Fibroblast of villous mesenchyme (primary cell): ENCODE results near the gene DSC1. TPM values are rescaled to one million over a fixed set of nuclear protein-coding genes. Genes with fewer than 3 reads are reported as not detected.

Experiments
- DNase-seq: peaks from one replicate; pipeline ENCODE4 v3.0.0-alpha.2; 2010; ENCODE audit warnings: low read depth
- H3K4me3 ChIP-seq: 2 replicates; pipeline ENCODE4 v1.5.1; 2011; ENCODE audit warnings: low read depth, mild to moderate bottlenecking, low read length
- total RNA-seq: library from RNA; depleted of rRNA; stranded (reverse); fragments of >200 nt; gene quantifications from 2 replicates; pipeline ENCODE4 v1.2.3, GENCODE V29; 2012
- TF ChIP-seq, protein P1 (sequence below): IDR thresholded peaks from 2 replicates; pipeline ENCODE4 v1.5.1; 2012; ENCODE audit warnings: low read depth, mild to moderate bottlenecking, low read length; ENCODE audit not compliant: insufficient read depth

DSC1 gene
- total RNA-seq, 1 donor: not detected

DNA sequence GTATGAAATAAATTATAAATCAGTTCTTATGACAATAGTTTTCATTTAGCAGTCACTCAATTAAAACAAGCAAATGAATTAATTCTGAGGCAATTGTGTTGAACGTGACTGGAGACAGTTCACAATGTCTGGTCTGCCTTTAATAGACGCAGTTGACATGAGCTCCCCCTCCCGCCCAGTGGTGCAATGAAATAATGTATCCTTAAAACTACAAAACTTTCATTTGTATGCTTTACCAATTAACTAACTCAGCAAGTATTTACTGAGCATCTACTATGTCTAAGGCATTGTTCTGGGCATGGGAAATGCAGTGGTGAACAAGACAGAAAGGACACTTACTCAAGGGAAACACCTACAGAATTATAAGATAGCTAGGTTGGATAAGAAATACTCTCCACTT is 56.9 kb downstream of the DSC1 start:
- DNase-seq: no peak
- TF ChIP-seq, protein P1, sequence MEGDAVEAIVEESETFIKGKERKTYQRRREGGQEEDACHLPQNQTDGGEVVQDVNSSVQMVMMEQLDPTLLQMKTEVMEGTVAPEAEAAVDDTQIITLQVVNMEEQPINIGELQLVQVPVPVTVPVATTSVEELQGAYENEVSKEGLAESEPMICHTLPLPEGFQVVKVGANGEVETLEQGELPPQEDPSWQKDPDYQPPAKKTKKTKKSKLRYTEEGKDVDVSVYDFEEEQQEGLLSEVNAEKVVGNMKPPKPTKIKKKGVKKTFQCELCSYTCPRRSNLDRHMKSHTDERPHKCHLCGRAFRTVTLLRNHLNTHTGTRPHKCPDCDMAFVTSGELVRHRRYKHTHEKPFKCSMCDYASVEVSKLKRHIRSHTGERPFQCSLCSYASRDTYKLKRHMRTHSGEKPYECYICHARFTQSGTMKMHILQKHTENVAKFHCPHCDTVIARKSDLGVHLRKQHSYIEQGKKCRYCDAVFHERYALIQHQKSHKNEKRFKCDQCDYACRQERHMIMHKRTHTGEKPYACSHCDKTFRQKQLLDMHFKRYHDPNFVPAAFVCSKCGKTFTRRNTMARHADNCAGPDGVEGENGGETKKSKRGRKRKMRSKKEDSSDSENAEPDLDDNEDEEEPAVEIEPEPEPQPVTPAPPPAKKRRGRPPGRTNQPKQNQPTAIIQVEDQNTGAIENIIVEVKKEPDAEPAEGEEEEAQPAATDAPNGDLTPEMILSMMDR: no peak
- no peak overlapping the region for H3K4me3 ChIP-seq

DNA sequence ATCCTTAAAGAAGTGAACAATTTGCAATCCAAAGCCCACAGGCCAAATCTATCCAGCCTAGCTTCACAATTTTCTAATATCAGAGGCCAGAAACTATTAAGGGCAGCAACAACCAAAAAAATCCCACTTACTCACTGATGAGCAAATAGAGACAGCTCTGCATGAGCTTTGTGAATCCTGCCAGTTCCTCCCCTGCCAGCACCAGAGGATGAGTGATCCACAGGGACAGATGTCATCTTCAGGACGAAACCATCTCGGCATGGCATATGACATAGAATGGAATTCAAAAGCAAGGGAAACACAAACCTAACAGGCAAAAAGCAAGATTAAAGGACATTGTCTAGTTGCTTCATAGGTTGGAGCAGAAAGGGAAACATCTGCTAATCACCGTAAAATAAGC is 58.2 kb downstream of the DSC1 start:
- TF ChIP-seq, protein P1: no peak
- DNase-seq: no peak
- no peak overlapping the region for H3K4me3 ChIP-seq

DNA sequence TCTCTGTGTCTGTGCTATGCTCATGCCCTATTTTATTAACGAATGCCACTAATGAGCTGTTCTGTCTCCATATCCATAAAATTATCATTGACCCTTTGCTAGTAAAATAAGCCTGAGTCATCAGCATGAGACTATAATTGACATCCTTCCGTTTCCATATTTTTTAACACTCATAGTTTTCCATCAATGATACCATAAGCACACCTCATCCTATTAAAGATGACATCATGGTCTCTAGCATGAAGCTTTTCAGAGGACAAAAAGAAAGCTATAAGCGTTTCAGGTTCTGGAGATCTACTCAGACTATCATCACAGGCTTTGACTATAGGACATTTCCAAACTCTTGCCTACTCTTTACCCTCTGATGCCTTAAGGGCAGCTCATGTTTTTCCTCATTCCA is 59.2 kb downstream of the DSC1 start:
- TF ChIP-seq, protein P1: no peak
- DNase-seq: no peak
- no peak overlapping the region for H3K4me3 ChIP-seq

DNA sequence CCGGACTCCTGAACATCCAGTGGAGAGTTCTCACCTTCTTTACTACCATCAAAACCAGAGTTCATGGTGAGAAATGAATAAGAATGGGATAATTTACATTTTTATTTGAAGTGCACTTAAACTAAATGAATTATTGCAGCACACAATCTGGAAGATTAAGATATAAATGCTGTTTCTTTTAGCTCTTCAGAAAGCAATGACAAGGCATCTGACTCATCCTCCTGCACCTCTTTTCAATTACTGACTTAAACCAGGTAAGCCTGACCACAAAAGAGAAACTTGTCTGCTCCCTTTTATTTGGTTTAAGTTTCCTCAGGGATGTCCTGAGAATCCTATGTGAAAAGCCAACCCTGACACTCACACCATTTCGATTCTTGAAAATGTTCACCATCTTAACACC is 59.7 kb downstream of the DSC1 start:
- DNase-seq: no peak
- no peak overlapping the region for H3K4me3 ChIP-seq
- TF ChIP-seq, protein P1: no peak

DNA sequence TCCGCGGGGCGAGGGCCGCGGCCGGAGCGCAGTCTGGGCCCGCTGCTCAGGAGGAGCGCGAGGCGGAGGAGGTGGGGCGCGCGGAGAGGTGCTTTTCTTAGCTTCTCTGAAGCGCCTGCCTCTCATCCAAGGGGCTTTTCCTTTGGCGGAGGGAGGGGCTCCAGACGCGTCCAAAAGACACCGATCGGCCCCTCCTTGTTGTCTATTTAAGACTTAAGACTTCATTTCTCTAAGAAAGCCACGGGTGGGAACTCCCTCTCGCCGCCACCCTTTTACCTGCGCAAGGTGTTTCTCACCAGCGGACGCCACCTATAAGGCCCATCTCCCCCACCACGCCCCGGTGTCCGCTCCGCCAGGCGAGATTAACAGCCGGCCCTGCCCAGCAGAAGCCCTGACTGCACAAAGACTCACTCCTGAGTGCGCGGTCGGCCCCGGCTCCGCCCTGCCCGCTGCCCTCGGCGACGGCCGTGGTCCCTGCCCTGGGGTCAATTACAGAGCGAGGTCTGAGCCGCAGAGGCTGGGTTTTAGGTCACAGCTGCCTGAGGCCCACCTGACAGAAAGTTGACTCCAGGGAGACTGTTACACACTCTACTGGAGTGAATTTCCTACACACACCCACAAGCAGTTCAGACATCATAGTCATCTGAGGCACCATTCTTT is 60.5 kb downstream of the DSC1 start, which contains the start of gene DSC2:
Gene DSC2 (minus strand): TSS at position 397 of the 660 bp plus-strand sequence. CDS start 450 bp downstream, outside the sequence.
- no peak within 1 kb of the TSS for H3K4me3 ChIP-seq
- DNase-seq: no peak
- TF ChIP-seq, protein P1: no peak

DNA sequence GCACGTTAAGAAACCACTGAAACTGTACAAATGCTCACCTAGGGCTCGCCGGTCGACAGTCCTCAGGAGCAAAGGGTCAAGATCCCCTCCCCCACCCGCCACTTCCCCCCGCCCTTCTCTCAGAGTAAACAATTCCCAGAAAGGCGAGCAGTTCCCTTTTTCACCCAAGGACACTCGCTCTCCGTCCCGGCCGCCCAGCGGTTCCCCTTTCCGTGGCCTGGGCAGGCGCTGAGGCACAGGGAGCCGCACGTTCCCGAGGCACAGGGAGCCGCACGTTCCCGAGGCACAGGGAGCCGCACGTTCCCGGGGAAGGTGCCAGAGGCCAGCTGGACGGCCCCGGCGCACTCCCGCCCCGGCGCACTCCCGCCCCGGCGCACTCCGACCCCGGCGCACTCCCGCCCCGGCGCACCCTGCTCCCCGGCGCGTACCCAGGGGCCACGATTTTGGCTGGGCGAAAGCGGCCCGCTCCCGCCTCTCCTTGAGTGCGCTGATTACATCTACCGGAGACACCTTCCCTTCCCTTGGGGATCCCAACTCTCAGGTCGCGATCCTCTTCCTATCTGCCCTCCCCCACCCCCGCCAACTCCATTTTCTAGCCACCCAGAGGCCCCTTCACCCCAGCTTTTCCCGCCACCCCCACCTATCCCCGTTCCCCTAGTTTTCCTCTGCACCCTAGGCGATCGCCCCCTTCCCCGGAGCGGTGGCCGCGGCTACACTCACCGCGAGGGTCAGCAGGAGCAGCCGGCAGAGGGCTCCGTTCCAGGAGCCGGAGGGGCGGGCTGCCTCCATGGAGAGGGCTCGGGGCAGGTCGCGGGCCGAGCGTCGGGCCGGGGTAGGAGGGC is 61.3 kb downstream of the DSC1 start:
- no peak overlapping the region for H3K4me3 ChIP-seq
- TF ChIP-seq, protein P1: no peak

More for the DNA sequence above, 61.3 kb downstream of the DSC1 start:
- no peak for DNase-seq
